ENCODE measurements around the gene LHPP. TPM values are rescaled to one million over a fixed set of nuclear protein-coding genes. Genes with fewer than 3 reads are reported as not detected.

The LHPP gene
- polyA plus RNA-seq, 3 donors = 5.5 to 21.6 (median 14.3) TPM

DNA sequence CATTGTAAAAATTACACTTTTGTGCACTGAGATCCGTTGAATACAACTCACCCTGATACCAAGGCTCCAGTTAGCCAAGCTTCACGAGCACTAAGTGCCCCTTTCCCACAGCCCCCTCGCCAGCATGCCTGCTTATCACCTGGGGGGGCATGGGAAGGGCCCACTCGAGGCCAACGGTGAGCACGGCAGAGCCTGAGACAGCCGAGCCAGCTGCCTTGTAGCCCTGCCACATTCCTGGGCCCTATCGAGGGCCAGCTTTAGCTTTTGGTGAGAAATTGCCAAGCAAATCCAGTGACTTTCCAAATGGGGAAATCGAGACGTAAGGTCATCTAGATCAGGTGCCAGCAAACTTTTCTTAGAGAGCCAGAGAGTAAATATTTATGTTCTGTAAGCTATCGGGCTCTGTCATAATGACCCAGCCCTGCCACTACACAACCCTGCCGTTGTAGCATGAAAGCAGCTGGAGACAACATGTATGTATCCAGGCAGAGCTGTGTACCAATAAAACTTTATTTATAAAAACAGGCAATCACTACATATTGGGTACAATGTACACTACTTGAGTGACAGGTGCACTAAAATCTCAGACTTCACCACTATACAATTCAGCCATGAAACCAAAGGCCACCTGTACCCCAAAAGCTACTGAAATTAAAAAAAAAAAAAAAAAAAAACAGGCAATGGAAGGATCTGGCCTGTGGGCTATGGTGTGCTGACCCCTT lies 198.9 kb downstream of the LHPP start:
- no peak overlapping the region for H3K27ac ChIP-seq (ENCODE audit: low read depth, low read length)
- WGBS, 3 donors = 50 to 93% (median 83%) methylated on average over 12 of the region's 12 CpGs

DNA sequence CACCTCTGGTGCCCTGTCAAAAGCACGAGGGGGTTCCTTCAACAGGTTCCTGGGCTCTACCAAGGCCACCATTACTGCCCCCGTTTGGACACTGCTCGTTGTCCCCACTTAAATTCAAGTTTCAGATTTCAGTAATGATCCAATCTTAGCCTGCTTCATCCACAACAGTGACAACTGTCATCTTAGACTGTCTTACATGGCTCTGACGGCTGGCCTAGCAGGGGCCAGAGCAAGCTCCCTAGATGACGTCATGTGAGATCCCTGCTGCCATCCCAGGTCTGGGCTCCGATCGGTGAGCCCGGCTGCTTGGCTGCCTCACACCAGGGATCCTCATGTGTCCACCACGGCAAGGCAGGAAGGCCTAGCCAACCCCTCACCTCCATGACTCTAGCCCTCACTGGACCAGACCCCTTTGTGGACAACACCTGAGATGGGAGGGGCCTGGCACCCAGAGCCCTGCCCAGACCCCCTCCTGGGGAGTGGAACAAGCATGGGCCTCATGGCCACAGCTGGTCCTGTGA lies 200.1 kb downstream of the LHPP start:
- H3K27ac ChIP-seq (ENCODE audit: low read depth, low read length) = no peak overlapping the region
- 94 to 95% (median 94%) methylated on average over 9 of the region's 9 CpGs for WGBS, 3 donors

DNA sequence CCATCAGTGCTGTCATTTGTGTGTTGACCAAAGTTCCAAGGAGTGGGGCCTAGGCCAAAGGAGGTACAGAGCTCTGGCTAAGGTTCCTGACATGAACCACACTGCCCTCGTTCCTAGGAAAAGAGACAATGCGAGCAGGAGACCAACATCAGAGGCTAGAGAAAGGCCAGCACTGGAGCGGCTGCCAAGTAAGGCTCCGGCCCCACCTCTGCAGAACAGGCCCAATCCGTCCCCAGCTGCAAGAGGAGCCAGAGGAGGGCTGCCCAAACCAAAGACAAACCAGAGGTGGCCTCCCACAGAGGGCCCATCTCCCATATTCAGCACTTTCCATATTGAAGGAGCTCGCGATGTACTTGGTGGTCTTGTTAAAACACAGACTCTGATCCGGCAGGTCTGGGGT lies 201.6 kb downstream of the LHPP start:
- WGBS, 3 donors = 84 to 95% (median 85%) methylated on average over 8 of the region's 8 CpGs

More for the DNA sequence above, 201.6 kb downstream of the LHPP start:
- no peak overlapping the region for H3K27ac ChIP-seq (ENCODE audit: low read depth, low read length)

Other genes starting within 250 kb of the LHPP start
- gene OAT, start 42.9 kb upstream of the LHPP start, polyA plus RNA-seq = 10 to 100 TPM; 19.9 to 89.0 (median 46.4) TPM
- gene NKX1-2, start 11.8 kb upstream of the LHPP start, polyA plus RNA-seq = not detected

All from adipose tissue (tissue), 3 donors.